GM12878 (cell line): ENCODE measurements around the gene TRIM49D2. TPM values are rescaled to one million over a fixed set of nuclear protein-coding genes. Genes with fewer than 3 reads are reported as not detected.
"Not testable (repeated sequence)": the region's sequence is repeated elsewhere in the genome, so short reads cannot be mapped to it uniquely, and the experiment has no call there.

Experiments
- ATAC-seq: fragments of 200-7000 bp; cut with Tn5 transposase; 3 replicates; pipeline ENCODE4 v1.9.1; 2020; ENCODE audit warnings: mild to moderate bottlenecking, moderate library complexity
- Bru-seq: library from RNA; stranded (reverse); fragments of 400-500 nt; gene quantifications from one replicate; lab custom pipeline; 2021; lab: Mats Ljungman, UMichigan
- BruChase-seq, 2 experiments: library from RNA; stranded (reverse); fragments of 400-500 nt; gene quantifications; one replicate each; lab custom pipeline; 2021; lab: Mats Ljungman, UMichigan
- BruUV-seq: library from RNA; stranded (reverse); fragments of 400-500 nt; replicated peaks from 2 replicates; lab custom pipeline; 2021; lab: Mats Ljungman, UMichigan
- CTCF ChIA-PET: fragments of 300-600 bp; sonication (Branson Sonifier 250); formaldehyde crosslinking; extraction: SDS; loops from one replicate; lab custom pipeline; 2021; ENCODE audit warnings: inconsistent platforms; lab: Yijun Ruan, JAX
- POLR2A ChIA-PET: fragments of 350-600 bp; formaldehyde crosslinking; extraction: SDS; loops from one replicate; lab custom pipeline; 2021; ENCODE audit warnings: inconsistent platforms; lab: Charles Lee
- RAD21 ChIA-PET: fragments of 300-600 bp; sonication (Branson Sonifier 250); formaldehyde crosslinking; loops from one replicate; lab custom pipeline; 2023; ENCODE audit warnings: antibody characterized with exemption; ENCODE audit not compliant: unreplicated experiment; lab: Charles Lee
- SMC1A ChIA-PET: fragments of 300-600 bp; sonication (Branson Sonifier 250); formaldehyde crosslinking; loops from one replicate; lab custom pipeline; 2023; ENCODE audit not compliant: unreplicated experiment, uncharacterized antibody; lab: Charles Lee
- DNase-seq: peaks from one replicate; pipeline ENCODE4 v3.0.0-alpha.2; 2011; ENCODE audit warnings: low read depth, low spot score
- FAIRE-seq: peaks from 3 replicates; lab custom pipeline; 2011; peaks lifted over from hg19 to GRCh38; lab: Jason Lieb, UNC
- H2AFZ ChIP-seq: 2 replicates; pipeline ENCODE4 v1.6.0; 2011; ENCODE audit warnings: low read depth, low read length, control low read depth; ENCODE audit not compliant: control insufficient read depth
- H3K27ac ChIP-seq: 2 replicates; pipeline ENCODE4 v1.5.1; 2011; ENCODE audit warnings: control low read depth; ENCODE audit not compliant: control insufficient read depth, insufficient read depth
- H3K27me3 ChIP-seq, 2 experiments: replicated peaks in 1 of 2; 2 replicates each; pipeline versions ENCODE4 v1.6.0 to v1.6.1; 2011; ENCODE audit warnings: low read length in 1 of 2; ENCODE audit not compliant: control insufficient read depth in 2 of 2, insufficient read depth in 2 of 2
- H3K36me3 ChIP-seq, 2 experiments: 2 replicates each; pipeline ENCODE4 v1.5.1; 2011; ENCODE audit warnings: low read length in 1 of 2; ENCODE audit not compliant: control insufficient read depth in 2 of 2, insufficient read depth in 2 of 2
- H3K4me1 ChIP-seq: 2 replicates; pipeline ENCODE4 v1.6.1; 2011; ENCODE audit warnings: mild to moderate bottlenecking, low read length, moderate library complexity, mixed read lengths; ENCODE audit not compliant: control insufficient read depth, insufficient read depth
- H3K4me2 ChIP-seq: 2 replicates; pipeline ENCODE4 v1.6.0; 2011; ENCODE audit warnings: control low read depth; ENCODE audit not compliant: control insufficient read depth, insufficient read depth
- H3K4me3 ChIP-seq: fragments of 200-600 bp; sonication (generic); 2 replicates; pipeline ENCODE4 v1.5.1; 2016
- H3K79me2 ChIP-seq: 2 replicates; pipeline ENCODE4 v1.6.0; 2011; ENCODE audit warnings: low read length; ENCODE audit not compliant: control insufficient read depth, insufficient read depth
- H3K9ac ChIP-seq: 2 replicates; pipeline ENCODE4 v1.8.0; 2011; ENCODE audit warnings: low read length, control low read depth, mixed read lengths; ENCODE audit not compliant: control insufficient read depth, insufficient read depth
- H3K9me3 ChIP-seq: replicated peaks from 3 replicates; pipeline ENCODE4 v1.5.1; 2011; ENCODE audit warnings: mild to moderate bottlenecking, low read length; ENCODE audit not compliant: control insufficient read depth, insufficient read depth
- H4K20me1 ChIP-seq: 2 replicates; pipeline ENCODE4 v1.6.0; 2011; ENCODE audit not compliant: control insufficient read depth, insufficient read depth
- WGBS: methylation state at CpG from one replicate; pipeline ENCODE4 v1.1.6; 2016; ENCODE audit warnings: low lambda C conversion rate; ENCODE audit not compliant: insufficient replicate concordance, insufficient coverage; ENCODE audit errors: missing lambda C conversion rate; 5-methylcytosine and 5-hydroxymethylcytosine counted together
- in situ Hi-C: fragments of 300-500 bp; cut with MboI; formaldehyde crosslinking; loops from 9 replicates; pipeline ENCODE4 v1.14.3; 2018; ENCODE audit warnings: mixed read lengths
- intact Hi-C: fragments of 100-400 bp; cut with micrococcal nuclease; formaldehyde crosslinking; loops from one replicate; pipeline ENCODE4 v1.14.2; 2022; ENCODE audit not compliant: unreplicated experiment
- long read RNA-seq, 2 experiments: library from polyadenylated mRNA; unstranded; transcript quantifications; one replicate each; pipeline ENCODE4 v2.0.0, GENCODE V29; 2019 to 2020
- polyA minus RNA-seq, 3 experiments: library from RNA; depleted of rRNA, polyadenylated mRNA; stranded (reverse); fragments of >200 nt; gene quantifications; 2 replicates each; pipeline ENCODE4 v1.2.3, GENCODE V29; 2011
- polyA plus RNA-seq, 11 experiments: library from polyadenylated mRNA; depleted of rRNA in 4 of 11; unstranded in 6 of 11; stranded (reverse) in 5 of 11; fragments of >200 nt; fragmentation: Nextera tagmentation in 4 of 11; fragmentation: Illumina TruSeq in 1 of 11; extraction: Ambion mirVana in 4 of 11; extraction: Trizol in 1 of 11; gene quantifications; 1 replicate in 1 of 11; 2 replicates in 10 of 11; pipeline versions ENCODE4 v1.2.1 to v1.2.3, GENCODE V29; 2011 to 2016; ENCODE audit warnings: inconsistent platforms in 2 of 11, missing spikeins in 2 of 11, low read depth in 1 of 11
- total RNA-seq, 4 experiments: library from RNA; depleted of rRNA in 3 of 4; stranded (reverse); fragments of >200 nt in 3 of 4; fragmentation: Illumina TruSeq in 1 of 4; extraction: Trizol in 1 of 4; gene quantifications; 2 replicates each; pipeline versions ENCODE4 v1.2.1 to v1.2.3, GENCODE V29; 2013 to 2021

TRIM49D2 gene, protein sequence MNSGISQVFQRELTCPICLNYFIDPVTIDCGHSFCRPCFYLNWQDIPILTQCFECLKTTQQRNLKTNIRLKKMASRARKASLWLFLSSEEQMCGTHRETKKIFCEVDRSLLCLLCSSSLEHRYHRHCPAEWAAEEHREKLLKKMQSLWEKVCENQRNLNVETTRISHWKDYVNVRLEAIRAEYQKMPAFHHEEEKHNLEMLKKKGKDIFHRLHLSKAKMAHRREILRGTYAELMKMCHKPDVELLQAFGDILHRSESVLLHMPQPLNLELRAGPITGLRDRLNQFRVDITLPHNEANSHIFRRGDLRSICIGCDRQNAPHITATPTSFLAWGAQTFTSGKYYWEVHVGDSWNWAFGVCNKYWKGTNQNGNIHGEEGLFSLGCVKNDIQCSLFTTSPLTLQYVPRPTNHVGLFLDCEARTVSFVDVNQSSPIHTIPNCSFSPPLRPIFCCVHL
- not detected in 2 replicates for total RNA-seq (2013; cell fraction: nucleolus; rRNA removed)
- total RNA-seq (2014; rRNA removed) (not detected in 2 replicates), total RNA-seq (2014; rRNA removed; fragmentation: Illumina TruSeq; extraction: Trizol) (not detected in 2 replicates), total RNA-seq (2021) (not detected in 2 replicates), polyA plus RNA-seq (2011; rRNA removed) (not detected in 2 replicates), polyA plus RNA-seq (2014; fragmentation: Illumina TruSeq; extraction: Trizol) (not detected in 2 replicates), polyA plus RNA-seq (2014; fragmentation: Nextera tagmentation; extraction: Ambion mirVana) (not detected), polyA plus RNA-seq (2014; rRNA removed) (not detected in 2 replicates), polyA plus RNA-seq (2016; fragmentation: Nextera tagmentation; extraction: Ambion mirVana) (not detected), polyA minus RNA-seq (2011; rRNA and poly(A)+ RNA removed) (not detected in 2 replicates), Bru-seq, nascent RNA (not detected), BruChase-seq, experiment 1, labeled RNA remaining after a 6-hour chase (not detected), BruChase-seq, experiment 2, labeled RNA remaining after a 2-hour chase (not detected)
- not detected for polyA plus RNA-seq (2011; ENCODE audit: low read depth)
- not detected in 2 replicates for polyA plus RNA-seq (2011; cell fraction: cytosol; rRNA removed)
- polyA plus RNA-seq (2011; cell fraction: nucleus; rRNA removed): not detected in 2 replicates
- polyA plus RNA-seq (2012): not detected in 2 replicates
- polyA minus RNA-seq (2011; cell fraction: cytosol; rRNA and poly(A)+ RNA removed): not detected in 2 replicates
- polyA minus RNA-seq (2011; cell fraction: nucleus; rRNA and poly(A)+ RNA removed): not detected in 2 replicates
- long read RNA-seq, experiment 1: 0 reads
- long read RNA-seq, experiment 2: 0 reads

GRCh38 chr11:89923764-89924163 is at the start of gene TRIM49D2:
TSS of gene TRIM49D2 (plus strand) at chr11:89924064. CDS start at chr11:89926762, 2,698 bp downstream.
- H3K4me2 ChIP-seq, H3K27ac ChIP-seq, H3K9ac ChIP-seq, H3K27me3 ChIP-seq, H2AFZ ChIP-seq, ATAC-seq, H4K20me1 ChIP-seq, H3K4me3 ChIP-seq, POLR2A ChIA-PET, RAD21 ChIA-PET, H3K4me1 ChIP-seq, H3K79me2 ChIP-seq, intact Hi-C loops, BruUV-seq, H3K36me3 ChIP-seq, CTCF ChIA-PET, in situ Hi-C loops, SMC1A ChIA-PET, FAIRE-seq, H3K9me3 ChIP-seq, DNase-seq: not testable (repeated sequence)
- 10% methylated on average over 2 of the region's 6 CpGs for WGBS

GRCh38 chr11:89877511-89877910 is 46.4 kb upstream of the TRIM49D2 start:
- POLR2A ChIA-PET, in situ Hi-C loops, RAD21 ChIA-PET: not testable (repeated sequence)

GRCh38 chr11:89893245-89893644 is 30.6 kb upstream of the TRIM49D2 start:
- 40% methylated on average over 1 of the region's 3 CpGs for WGBS
- H3K27me3 ChIP-seq, H3K27ac ChIP-seq, in situ Hi-C loops, H3K4me3 ChIP-seq, H3K36me3 ChIP-seq, H3K4me2 ChIP-seq, H4K20me1 ChIP-seq, intact Hi-C loops, DNase-seq, FAIRE-seq, H3K9me3 ChIP-seq, POLR2A ChIA-PET, H2AFZ ChIP-seq, SMC1A ChIA-PET, H3K9ac ChIP-seq, CTCF ChIA-PET, H3K79me2 ChIP-seq, BruUV-seq, ATAC-seq, RAD21 ChIA-PET, H3K4me1 ChIP-seq: not testable (repeated sequence)

More at GRCh38 chr11:89877511-89877910, 46.4 kb upstream of the TRIM49D2 start:
- H3K27me3 ChIP-seq, H2AFZ ChIP-seq, H3K4me1 ChIP-seq, H3K27ac ChIP-seq, DNase-seq, H3K4me2 ChIP-seq, H3K4me3 ChIP-seq, H4K20me1 ChIP-seq, SMC1A ChIA-PET, H3K79me2 ChIP-seq, ATAC-seq, H3K9me3 ChIP-seq, FAIRE-seq, BruUV-seq, CTCF ChIA-PET, intact Hi-C loops, H3K9ac ChIP-seq, H3K36me3 ChIP-seq: not testable (repeated sequence)
- WGBS: 21% methylated on average over 2 of the region's 6 CpGs
